Endometrial microvascular endothelial cells (primary cell): ENCODE data around the gene PBX2. TPM values are rescaled to one million over a fixed set of nuclear protein-coding genes. Genes with fewer than 3 reads are reported as not detected.
"Not testable (repeated sequence)": the region's sequence is repeated elsewhere in the genome, so short reads cannot be mapped to it uniquely, and the experiment has no call there.

Experiments
- in situ Hi-C: cut with HindIII; loops from 2 replicates; pipeline ENCODE4 v1.10.0; 2017; ENCODE audit warnings: low sequenced_read_pairs, low pct_unique_long_range_greater_than_20kb; ENCODE audit errors: inconsistent ontology term
- total RNA-seq: library from RNA; depleted of rRNA; stranded (reverse); fragments of >200 nt; gene quantifications from one replicate; pipeline ENCODE4 v1.2.3, GENCODE V29; 2015; ENCODE audit errors: inconsistent ontology term

Gene PBX2
- total RNA-seq, result 32.9 TPM

DNA sequence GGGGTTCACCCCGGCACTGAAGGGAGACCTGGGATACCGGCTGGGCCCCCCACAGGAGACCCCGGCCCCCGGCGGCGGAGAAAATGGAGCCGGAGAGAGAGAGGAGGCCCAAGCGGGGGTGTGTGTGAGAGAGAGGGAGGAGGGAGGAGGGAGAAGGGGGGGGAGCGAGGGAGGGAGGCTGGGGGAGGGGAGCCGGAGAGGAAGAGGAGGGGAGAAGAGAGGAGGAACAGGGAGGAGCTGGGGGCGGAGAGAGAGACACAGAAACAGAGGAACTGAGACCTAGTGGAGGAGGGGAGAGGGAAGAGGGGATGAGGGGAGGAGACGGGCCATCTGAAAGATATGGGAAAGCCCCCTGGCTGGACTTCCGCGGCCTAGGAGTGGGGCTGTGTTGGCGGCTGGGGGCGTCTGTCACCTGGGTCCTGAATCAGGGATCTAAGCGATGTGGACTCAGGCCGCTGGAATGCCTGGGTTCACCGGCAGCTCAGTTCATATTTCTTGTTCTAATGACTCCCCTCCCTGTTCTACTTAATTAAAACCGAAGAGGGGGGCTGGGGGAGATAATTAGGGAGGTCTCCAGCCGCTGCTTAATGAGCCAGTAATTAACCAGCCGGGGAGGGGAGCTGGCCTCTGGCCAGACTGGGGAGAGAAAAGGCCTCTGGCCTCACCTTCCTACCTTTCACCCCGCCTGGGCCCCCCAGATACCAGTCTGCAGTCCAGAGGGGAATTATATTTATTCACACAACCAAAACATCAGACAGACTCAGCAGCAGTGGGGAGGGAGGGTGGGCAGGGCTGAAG, at the start of gene PBX2:
PBX2 (minus strand) TSS at position 149 of the 798 bp plus-strand sequence. CDS start 287 bp downstream, outside the sequence.
- in situ Hi-C loops, result no loop called here

- in situ Hi-C loops, result no loop called here
Measured at GRCh38 chr6:32239462-32239861, 49.5 kb upstream of the PBX2 start.

- in situ Hi-C loops, result no loop called here
Measured at GRCh38 chr6:32234934-32235333, 44.9 kb upstream of the PBX2 start.

DNA sequence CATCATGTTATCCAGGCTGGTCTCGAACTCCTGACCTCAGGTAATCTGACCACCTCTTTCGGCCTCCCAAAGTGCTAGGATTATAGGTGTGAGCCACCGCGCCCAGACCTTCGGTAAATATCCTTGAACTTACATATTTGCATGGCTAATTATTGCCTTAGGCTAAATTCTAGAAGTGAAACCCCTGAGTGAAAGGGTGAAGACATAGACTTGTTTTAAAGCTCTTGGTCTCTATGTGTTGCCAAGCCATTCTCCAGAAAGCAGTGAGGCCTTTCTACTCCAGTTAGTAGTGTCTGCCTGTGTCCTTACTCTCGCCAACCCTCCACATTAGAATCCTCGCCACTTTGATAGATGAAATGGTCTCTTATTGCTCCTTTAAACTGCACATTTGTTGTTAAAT, 36.4 kb upstream of the PBX2 start:
- in situ Hi-C loops, result no loop called here

DNA sequence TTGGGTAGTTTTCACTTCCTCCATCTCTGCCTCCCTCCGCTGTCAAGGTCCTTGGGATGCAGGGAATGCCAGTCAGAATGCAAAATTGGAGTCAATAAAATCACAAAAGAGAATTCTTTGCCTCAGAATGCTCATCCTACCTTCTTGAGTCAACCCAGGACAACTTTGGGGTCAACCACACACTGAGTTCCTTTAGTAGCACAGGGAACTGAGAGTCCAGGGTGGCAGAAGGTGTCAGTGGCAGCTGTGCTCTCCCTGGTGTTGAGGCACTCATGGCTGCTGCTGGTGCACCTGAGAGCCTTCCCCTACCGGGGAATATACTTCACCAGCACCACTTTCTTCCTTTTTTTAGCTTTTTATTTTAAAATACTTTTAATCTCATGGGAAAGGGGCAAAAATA, 34.7 kb upstream of the PBX2 start:
- in situ Hi-C loops, result no loop called here

- in situ Hi-C loops, result no loop called here
Measured at GRCh38 chr6:32223258-32224235, 33.5 kb upstream of the PBX2 start, which contains the start of gene NOTCH4. Gene NOTCH4 (minus strand): TSS chr6:32224067. CDS start chr6:32223928, 139 bp downstream.

DNA sequence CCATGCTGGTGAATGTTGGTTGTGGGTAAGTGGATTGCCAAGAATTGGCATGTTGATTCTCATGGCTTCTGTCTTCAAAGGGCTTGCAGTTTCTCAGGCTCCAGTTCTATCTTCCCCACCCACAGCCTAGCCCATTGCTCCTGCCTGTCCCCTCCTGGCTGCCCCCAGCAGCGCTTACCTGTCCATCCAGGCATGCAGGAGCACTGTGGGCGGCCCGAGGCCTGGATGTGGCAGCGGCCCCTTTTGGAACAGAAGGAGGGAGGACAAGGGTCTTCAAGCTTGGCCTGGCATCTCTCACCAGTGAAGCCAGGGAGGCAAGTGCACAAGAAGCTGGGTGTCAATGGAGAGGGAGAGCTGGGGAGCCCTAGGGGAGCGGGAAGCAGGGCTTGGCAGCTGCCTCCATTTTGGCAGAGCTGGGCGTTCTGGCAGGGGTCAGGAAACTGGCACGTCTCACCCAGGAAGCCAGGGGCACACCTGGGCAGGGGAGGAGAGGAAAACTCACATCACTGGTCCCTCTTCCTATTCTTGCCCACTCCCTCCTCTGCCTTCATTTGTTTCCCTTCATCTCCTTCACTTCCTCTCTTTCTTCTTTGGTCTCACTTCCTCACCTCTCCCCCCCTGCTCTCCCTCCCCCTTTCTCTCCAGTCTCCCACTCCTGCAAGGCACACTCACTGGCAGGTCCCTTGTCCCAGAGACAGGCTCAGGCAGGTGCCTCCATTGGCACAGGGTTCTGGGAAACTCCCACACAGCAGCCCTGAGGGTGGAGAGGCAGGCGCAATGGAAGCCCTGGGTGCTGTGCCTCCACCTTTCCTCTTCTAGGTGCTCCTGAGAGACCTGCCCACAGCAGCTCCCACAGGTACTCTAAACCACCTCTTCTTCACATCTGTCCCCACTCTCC, 32.6 kb upstream of the PBX2 start:
- in situ Hi-C loops, result no loop called here

GRCh38 chr6:32220021-32220420, 30.0 kb upstream of the PBX2 start:
- in situ Hi-C loops, result no loop called here

GRCh38 chr6:32218167-32218566, 28.2 kb upstream of the PBX2 start:
- in situ Hi-C loops, result no loop called here

DNA sequence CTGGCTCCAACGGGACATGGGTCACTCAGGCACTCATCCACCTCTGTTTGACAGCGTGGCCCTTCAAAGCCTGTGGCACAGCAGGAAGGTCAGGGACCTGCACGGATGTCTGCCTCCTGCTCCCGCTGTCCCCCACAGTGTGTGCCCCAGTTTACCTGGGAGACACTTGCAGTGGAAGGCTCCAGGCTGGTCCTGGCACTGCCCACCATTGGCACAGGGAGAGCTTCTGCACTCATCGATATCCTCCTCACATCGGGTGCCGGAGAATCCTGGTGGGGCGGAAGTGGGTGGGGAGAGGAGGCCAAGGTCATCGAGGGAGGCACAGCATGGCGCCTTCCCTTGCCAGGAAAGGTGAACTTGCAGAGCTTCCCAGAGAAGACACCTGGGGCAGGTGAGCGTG, 27.0 kb upstream of the PBX2 start:
- in situ Hi-C loops, result no loop called here

DNA sequence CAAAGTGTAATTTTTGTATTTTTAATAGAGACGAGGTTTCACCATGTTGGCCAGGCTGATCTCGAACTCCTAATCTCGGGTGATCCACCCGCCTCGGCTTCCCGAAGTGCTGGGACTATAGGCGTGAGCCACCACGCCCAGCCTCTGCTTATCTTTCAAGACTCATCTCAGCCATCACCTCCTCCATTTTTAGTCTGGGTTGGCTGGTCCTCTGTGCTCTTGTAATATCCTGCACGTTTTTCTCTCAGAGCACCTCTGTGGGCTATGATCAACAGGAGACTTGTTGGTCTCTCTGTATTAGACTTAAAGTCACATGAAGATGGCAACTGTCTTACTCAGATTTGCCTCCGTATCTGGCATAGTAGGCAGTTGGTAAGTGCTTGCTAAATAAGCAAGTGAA, 26.3 kb upstream of the PBX2 start:
- in situ Hi-C loops, result no loop called here

GRCh38 chr6:32215617-32216016, 25.6 kb upstream of the PBX2 start:
- in situ Hi-C loops, result no loop called here

DNA sequence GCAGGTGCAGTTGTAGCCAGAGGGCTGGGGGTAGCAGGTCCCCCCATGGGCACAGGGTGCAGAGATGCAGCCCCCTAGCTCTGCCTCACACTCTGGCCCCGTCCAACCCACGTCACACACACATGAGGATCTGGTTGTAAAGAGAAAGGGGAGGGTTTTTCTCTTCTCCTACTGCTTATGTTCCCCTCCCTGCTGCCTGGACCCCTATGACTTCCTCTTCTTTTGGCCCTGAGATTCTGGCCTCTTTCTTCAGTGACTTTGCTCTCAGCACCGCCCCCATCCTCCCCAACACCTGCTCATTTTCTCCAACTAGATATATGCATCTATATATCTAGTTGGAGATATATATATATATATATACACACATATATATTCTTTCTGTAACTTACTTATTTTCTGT, 24.1 kb upstream of the PBX2 start:
- in situ Hi-C loops, result no loop called here

GRCh38 chr6:32213649-32214048, 23.6 kb upstream of the PBX2 start:
- in situ Hi-C loops, result no loop called here

DNA sequence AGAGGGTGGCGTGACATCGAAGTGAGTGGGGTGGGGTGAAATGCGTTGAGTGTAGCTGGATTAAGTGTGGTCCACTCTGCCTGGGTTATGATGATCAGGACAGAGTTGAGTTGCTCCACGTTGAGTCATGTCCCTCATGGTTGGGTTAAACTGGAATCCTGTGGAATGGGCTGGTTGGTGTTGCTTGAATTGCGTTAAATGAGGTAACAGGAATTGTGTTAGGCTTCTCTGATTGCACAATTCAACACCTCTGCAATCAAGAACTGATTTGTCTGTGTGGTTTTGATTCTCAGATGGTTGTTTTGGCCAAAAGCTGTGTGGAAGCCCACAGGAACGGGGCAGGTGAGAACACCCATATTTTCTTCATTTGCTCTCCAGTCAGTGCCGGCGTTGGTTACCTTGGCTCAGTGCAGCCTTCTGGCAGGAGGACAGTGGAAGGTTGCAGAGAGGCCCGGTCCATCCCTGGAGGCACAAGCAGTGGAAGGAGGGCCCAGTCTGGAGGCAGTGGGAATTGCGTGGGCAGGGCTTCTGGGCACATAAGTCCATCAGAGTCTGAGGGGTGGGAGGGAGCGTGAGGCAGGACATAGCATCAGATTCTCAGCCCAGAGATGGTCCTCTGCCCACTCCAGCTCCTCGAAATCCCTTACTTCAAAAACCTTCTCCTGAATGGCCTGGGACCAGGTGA, 22.2 kb upstream of the PBX2 start:
- in situ Hi-C loops, result no loop called here

- in situ Hi-C loops, result not testable (repeated sequence)
Measured at GRCh38 chr6:32211432-32211831, 21.4 kb upstream of the PBX2 start.

DNA sequence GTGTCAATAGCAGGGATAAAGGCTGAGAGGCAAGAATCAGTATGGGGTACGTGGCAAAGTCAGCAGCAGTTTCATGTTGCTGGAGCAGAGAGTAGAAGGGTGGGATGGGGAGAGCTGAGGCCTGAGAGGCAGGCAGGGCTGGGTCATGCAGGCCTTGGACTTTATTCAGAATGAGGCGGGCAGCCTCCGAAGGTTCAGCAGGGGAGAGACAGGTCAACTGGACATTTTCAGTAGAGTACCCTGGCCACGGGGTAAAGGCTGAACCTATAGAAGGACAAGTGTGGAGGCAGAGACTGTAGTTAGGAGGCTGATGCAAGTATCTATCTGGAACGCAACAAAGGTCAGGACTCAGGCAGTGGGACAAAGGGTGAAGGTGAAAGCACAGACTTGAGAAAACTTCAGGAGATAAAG, 20.2 kb upstream of the PBX2 start:
- in situ Hi-C loops, result no loop called here

DNA sequence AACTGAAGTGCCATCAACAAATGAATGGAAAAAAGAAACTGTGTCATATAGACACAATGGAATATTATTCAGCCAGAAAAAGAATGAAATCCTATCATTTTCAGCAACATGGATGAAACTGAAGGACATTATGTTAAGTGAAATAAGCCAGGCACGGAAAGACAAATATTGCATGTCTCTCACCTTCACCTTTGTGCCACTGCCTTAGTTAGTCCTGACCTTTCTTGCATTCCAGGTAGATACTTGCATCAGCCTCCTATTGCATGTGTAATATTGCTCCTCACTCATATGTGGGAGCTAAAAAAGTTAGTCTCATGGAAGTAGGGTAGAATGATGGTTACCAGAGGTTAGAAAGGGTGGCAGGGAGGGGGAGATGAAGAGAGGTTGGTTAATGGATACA, 19.0 kb upstream of the PBX2 start:
- in situ Hi-C loops, result no loop called here
